ENCODE data around the gene UBE2J2. TPM values are rescaled to one million over a fixed set of nuclear protein-coding genes. Genes with fewer than 3 reads are reported as not detected.

UBE2J2 gene
- total RNA-seq, 1 experiment from 2014 or later, result 83.4 TPM

GRCh38 chr1:1211541-1212441 lies 61.9 kb downstream of the UBE2J2 start:
- H3K4me1 Mint-ChIP-seq, result peaks cover 2 to 5% of the 10 kb centered on the region in 2 experiments; a peak in 2 of 4 replicates
- Histone ChIP-seq H3K4me2 (ENCODE audit: insufficient read depth, insufficient read length, low read length) (no peak overlapping the region), H3K18ac (ENCODE audit: insufficient read length, low read depth, low read length) (no peak overlapping the region), H3K9ac (ENCODE audit: extremely low read depth, insufficient read length, low read length) (no peak overlapping the region), H3K9me3 (ENCODE audit: control insufficient read depth, low read depth, low read length) (no peaks in the 10 kb centered on the region), H3K79me2 (ENCODE audit: insufficient read depth, low read length) (no peaks in the 10 kb centered on the region), H4K8ac (replicated peaks; ENCODE audit: insufficient read length, low read depth, low read length) (no peak overlapping the region), H3K14ac (ENCODE audit: insufficient read depth, low read length) (no peak overlapping the region; the same call in 1 of the 2 replicates), H4K91ac (ENCODE audit: insufficient read length, low read depth, low read length) (no peak overlapping the region), H3K27me3 (ENCODE audit: insufficient read depth, low read length) (no peaks in the 10 kb centered on the region), H3K79me1 (ENCODE audit: insufficient read depth, low read depth, low read length, poor library complexity, severe bottlenecking) (no peaks in the 10 kb centered on the region), H3K23ac (ENCODE audit: insufficient read length, low read depth, low read length) (no peak overlapping the region), H4K20me1 (ENCODE audit: control insufficient read depth, insufficient read depth, insufficient read length) (no peaks in the 10 kb centered on the region), H3K23me2 (ENCODE audit: insufficient read length, low read depth, low read length, poor library complexity, severe bottlenecking) (no peaks in the 10 kb centered on the region), H2BK12ac (ENCODE audit: insufficient read length, low read depth, low read length) (no peak overlapping the region), H2BK5ac (ENCODE audit: insufficient read length, low read length) (no peak overlapping the region), H3K56ac (ENCODE audit: insufficient read length, low read depth, low read length) (no peak overlapping the region), H3K27ac (ENCODE audit: insufficient read length, low read depth, low read length) (no peak overlapping the region), H2BK120ac (ENCODE audit: low read depth, low read length, poor library complexity, severe bottlenecking) (no peak overlapping the region), H4K5ac (ENCODE audit: insufficient read length, low read depth, low read length) (no peak overlapping the region), H3K4ac (ENCODE audit: low read depth, low read length) (no peak overlapping the region), H2BK15ac (ENCODE audit: low read depth, low read length) (no peak overlapping the region; the same call in 1 of the 2 replicates), H2AK5ac (ENCODE audit: insufficient read length, low read length) (no peak overlapping the region), H3T11ph (ENCODE audit: low read length) (no peak overlapping the region), H2AFZ (ENCODE audit: low read length) (no peak overlapping the region), H2BK20ac (ENCODE audit: low read depth, low read length, poor library complexity, severe bottlenecking) (no peak overlapping the region), H3K4me1 (ENCODE audit: insufficient read depth, low read length) (no peaks in the 10 kb centered on the region)
- no CpG with 5 or more reads among the region's 28 CpGs for WGBS (ENCODE audit: extremely low coverage, insufficient read length, low lambda C conversion rate)
- no peak overlapping the region; a peak in 1 of 7 replicates for H3K27ac Mint-ChIP-seq
- no peak overlapping the region for H3K4me3 Mint-ChIP-seq
- no peak for DNase-seq
- TF ChIP-seq, protein P1, sequence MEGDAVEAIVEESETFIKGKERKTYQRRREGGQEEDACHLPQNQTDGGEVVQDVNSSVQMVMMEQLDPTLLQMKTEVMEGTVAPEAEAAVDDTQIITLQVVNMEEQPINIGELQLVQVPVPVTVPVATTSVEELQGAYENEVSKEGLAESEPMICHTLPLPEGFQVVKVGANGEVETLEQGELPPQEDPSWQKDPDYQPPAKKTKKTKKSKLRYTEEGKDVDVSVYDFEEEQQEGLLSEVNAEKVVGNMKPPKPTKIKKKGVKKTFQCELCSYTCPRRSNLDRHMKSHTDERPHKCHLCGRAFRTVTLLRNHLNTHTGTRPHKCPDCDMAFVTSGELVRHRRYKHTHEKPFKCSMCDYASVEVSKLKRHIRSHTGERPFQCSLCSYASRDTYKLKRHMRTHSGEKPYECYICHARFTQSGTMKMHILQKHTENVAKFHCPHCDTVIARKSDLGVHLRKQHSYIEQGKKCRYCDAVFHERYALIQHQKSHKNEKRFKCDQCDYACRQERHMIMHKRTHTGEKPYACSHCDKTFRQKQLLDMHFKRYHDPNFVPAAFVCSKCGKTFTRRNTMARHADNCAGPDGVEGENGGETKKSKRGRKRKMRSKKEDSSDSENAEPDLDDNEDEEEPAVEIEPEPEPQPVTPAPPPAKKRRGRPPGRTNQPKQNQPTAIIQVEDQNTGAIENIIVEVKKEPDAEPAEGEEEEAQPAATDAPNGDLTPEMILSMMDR (conservative IDR thresholded peaks at IDR 0.05), result no peak
- H3K27me3 Mint-ChIP-seq (ENCODE audit: low read depth), result peaks cover 5% of the 10 kb centered on the region
- peaks cover 3 to 5% (median 5%) of the 10 kb centered on the region in 3 experiments; a peak in 5 of 7 replicates for H3K36me3 Mint-ChIP-seq (ENCODE audit: insufficient read depth in 1 of 3, low read depth in 3 of 3)
- no peaks in the 10 kb centered on the region for H3K9me3 Mint-ChIP-seq

Measured in H9 (cell line).